ENCODE results near the gene FN1.

The FN1 gene

DNA sequence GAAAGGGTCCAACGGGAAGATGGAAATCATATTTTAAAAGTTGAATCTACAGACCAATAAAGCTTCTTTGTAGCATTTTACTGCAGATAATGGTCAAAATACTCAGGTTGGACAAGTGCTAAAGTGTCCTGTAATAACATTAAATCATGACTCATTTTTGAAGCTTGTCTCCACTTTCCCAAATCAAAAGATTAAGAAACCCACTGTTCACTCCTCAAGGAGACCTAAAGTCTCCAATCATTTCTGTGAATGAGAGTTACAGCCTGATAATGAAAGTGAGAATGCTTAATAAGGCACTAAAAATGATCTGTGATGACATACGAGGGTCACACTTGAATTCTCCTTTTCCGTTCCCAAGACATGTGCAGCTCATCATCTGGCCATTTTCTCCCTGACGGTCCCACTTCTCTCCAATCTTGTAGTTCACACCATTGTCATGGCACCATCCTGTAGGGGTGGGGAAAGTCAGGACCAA, 70.6 kb downstream of the FN1 start:
- peaks cover 43 to 90% of the 10 kb centered on the region in 2 experiments for H3K36me3 ChIP-seq (ENCODE audit: control insufficient read depth in 2 of 2, insufficient read depth in 1 of 2, low read length in 2 of 2)
- ChIA-PET CTCF (no interaction called here), POLR2A (no interaction called here)
- H3K27ac ChIP-seq (ENCODE audit: extremely low read depth, low read depth, low read length), result no peak overlapping the region
- no peaks in the 10 kb centered on the region for H3K9me3 ChIP-seq (ENCODE audit: control insufficient read depth, insufficient read depth, low read depth, low read length)
- TF ChIP-seq ZNF529 (tag by site-specific recombination; IDR thresholded peaks at IDR 0.05; ENCODE audit: insufficient replicate concordance), result no peak
- TF ChIP-seq KLF1 (tag by site-specific recombination; IDR thresholded peaks at IDR 0.05), result no peak
- no peak for TF ChIP-seq ZNF157 (tag by site-specific recombination; IDR thresholded peaks at IDR 0.05)
- no peak for TF ChIP-seq ZNF2 (tag by site-specific recombination; IDR thresholded peaks at IDR 0.05)
- no peak for TF ChIP-seq ZXDB (tag by site-specific recombination; IDR thresholded peaks at IDR 0.05)
- no peak for TF ChIP-seq ZNF624 (tag by site-specific recombination; IDR thresholded peaks at IDR 0.05)
- no peak for TF ChIP-seq ZNF146 (tag by site-specific recombination; IDR thresholded peaks at IDR 0.05)
- no peak for TF ChIP-seq ZNF558 (tag by site-specific recombination; IDR thresholded peaks at IDR 0.05)
- no peak for TF ChIP-seq SP3 (tag by site-specific recombination; IDR thresholded peaks at IDR 0.05)
- no peak for TF ChIP-seq ZFP41 (tag by site-specific recombination; IDR thresholded peaks at IDR 0.05; ENCODE audit: borderline replicate concordance)
- no peak for TF ChIP-seq SP2 (tag by site-specific recombination; IDR thresholded peaks at IDR 0.05)
- TF ChIP-seq, protein P1, sequence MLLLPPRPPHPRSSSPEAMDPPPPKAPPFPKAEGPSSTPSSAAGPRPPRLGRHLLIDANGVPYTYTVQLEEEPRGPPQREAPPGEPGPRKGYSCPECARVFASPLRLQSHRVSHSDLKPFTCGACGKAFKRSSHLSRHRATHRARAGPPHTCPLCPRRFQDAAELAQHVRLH (tag by site-specific recombination; IDR thresholded peaks at IDR 0.05), result no peak
- TF ChIP-seq, protein P2, sequence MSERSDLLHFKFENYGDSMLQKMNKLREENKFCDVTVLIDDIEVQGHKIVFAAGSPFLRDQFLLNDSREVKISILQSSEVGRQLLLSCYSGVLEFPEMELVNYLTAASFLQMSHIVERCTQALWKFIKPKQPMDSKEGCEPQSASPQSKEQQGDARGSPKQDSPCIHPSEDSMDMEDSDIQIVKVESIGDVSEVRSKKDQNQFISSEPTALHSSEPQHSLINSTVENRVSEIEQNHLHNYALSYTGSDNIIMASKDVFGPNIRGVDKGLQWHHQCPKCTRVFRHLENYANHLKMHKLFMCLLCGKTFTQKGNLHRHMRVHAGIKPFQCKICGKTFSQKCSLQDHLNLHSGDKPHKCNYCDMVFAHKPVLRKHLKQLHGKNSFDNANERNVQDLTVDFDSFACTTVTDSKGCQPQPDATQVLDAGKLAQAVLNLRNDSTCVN (tag by site-specific recombination; optimal IDR thresholded peaks at IDR 0.05), result no peak
- TF ChIP-seq ZSCAN30 (tag by site-specific recombination; IDR thresholded peaks at IDR 0.05), result no peak
- TF ChIP-seq HOXC10 (CRISPR knock-in tag; IDR thresholded peaks at IDR 0.05), result no peak
- no peak for TF ChIP-seq ZNF776 (tag by site-specific recombination; IDR thresholded peaks at IDR 0.05; ENCODE audit: borderline replicate concordance)
- no peak for TF ChIP-seq ZBTB21 (tag by site-specific recombination; IDR thresholded peaks at IDR 0.05)
- TF ChIP-seq PRDM1 (tag by site-specific recombination; IDR thresholded peaks at IDR 0.05), result no peak
- no peak for TF ChIP-seq ZNF10 (tag by site-specific recombination; IDR thresholded peaks at IDR 0.05)
- TF ChIP-seq BCL6B (tag by site-specific recombination; IDR thresholded peaks at IDR 0.05), result no peak
- no peak overlapping the region for H3K4me3 ChIP-seq (ENCODE audit: low read depth, low read length)
- no peaks in the 10 kb centered on the region for H3K4me1 ChIP-seq (ENCODE audit: control insufficient read depth, insufficient read depth, low read length)

- H3K36me3 ChIP-seq (ENCODE audit: control insufficient read depth in 2 of 2, insufficient read depth in 1 of 2, low read length in 2 of 2), result peaks cover 39 to 87% of the 10 kb centered on the region in 2 experiments
- H3K27ac ChIP-seq (ENCODE audit: extremely low read depth, low read depth, low read length), result no peak overlapping the region
- no peaks in the 10 kb centered on the region for H3K9me3 ChIP-seq (ENCODE audit: control insufficient read depth, insufficient read depth, low read depth, low read length)
- ChIA-PET CTCF (interaction anchor here (0.6 to 0.9 kb wide), 2 partner anchors 20 to 30 kb away, joined by 3 read pairs; no protein-coding TSS in a partner anchor), POLR2A (no interaction called here)
- no peaks in the 10 kb centered on the region for H3K4me1 ChIP-seq (ENCODE audit: control insufficient read depth, insufficient read depth, low read length)
- H3K4me3 ChIP-seq (ENCODE audit: low read depth, low read length), result no peak overlapping the region
- TF ChIP-seq SCRT2 (tag by site-specific recombination; IDR thresholded peaks at IDR 0.05) (no peak), ZNF266 (tag by site-specific recombination; IDR thresholded peaks at IDR 0.05; ENCODE audit: low read depth) (no peak), ZNF2 (tag by site-specific recombination; IDR thresholded peaks at IDR 0.05) (no peak), ZNF529 (tag by site-specific recombination; IDR thresholded peaks at IDR 0.05; ENCODE audit: insufficient replicate concordance) (no peak), BCL11B (tag by site-specific recombination; IDR thresholded peaks at IDR 0.05; ENCODE audit: low read depth) (no peak)
- TF ChIP-seq, protein P3, sequence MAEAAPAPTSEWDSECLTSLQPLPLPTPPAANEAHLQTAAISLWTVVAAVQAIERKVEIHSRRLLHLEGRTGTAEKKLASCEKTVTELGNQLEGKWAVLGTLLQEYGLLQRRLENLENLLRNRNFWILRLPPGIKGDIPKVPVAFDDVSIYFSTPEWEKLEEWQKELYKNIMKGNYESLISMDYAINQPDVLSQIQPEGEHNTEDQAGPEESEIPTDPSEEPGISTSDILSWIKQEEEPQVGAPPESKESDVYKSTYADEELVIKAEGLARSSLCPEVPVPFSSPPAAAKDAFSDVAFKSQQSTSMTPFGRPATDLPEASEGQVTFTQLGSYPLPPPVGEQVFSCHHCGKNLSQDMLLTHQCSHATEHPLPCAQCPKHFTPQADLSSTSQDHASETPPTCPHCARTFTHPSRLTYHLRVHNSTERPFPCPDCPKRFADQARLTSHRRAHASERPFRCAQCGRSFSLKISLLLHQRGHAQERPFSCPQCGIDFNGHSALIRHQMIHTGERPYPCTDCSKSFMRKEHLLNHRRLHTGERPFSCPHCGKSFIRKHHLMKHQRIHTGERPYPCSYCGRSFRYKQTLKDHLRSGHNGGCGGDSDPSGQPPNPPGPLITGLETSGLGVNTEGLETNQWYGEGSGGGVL (tag by site-specific recombination; IDR thresholded peaks at IDR 0.05), result no peak
These were observed 71.4 kb downstream of the FN1 start for GRCh38 chr2:215364157-215365155.
